T-cell (primary cell): ENCODE measurements around the gene SAMD1. TPM values are rescaled to one million over a fixed set of nuclear protein-coding genes. Genes with fewer than 3 reads are reported as not detected.

ENCODE experiments used
- ATAC-seq, 4 experiments: fragments of 200-7000 bp in 3 of 4; fragments of 150-1000 bp in 1 of 4; cut with Tn5 transposase; replicated peaks in 1 of 4; 1 replicate in 3 of 4; 2 replicates in 1 of 4; pipeline ENCODE4 v1.10.0; 2021; ENCODE audit warnings: moderate library complexity in 3 of 4, mild to moderate bottlenecking in 2 of 4, moderate number of reproducible peaks in 1 of 4
- CTCF ChIA-PET, 2 donors: fragments of 300-600 bp; sonication (Branson Sonifier 250); formaldehyde crosslinking; loops; one replicate each; lab custom pipeline; 2022; ENCODE audit warnings: antibody characterized with exemption in 2 of 2; lab: Charles Lee
- POLR2A ChIA-PET, 2 donors: fragments of 300-600 bp; sonication (Branson Sonifier 250); formaldehyde crosslinking; loops; one replicate each; lab custom pipeline; 2022; ENCODE audit warnings: antibody characterized with exemption in 2 of 2; lab: Charles Lee
- DNase-seq, 35 experiments: peaks; one replicate each; pipeline versions ENCODE4 v3.0.0 to v3.0.0-alpha.2; 2013 to 2023
- H3K27ac ChIP-seq: one replicate; pipeline ENCODE4 v1.5.1; 2013; ENCODE audit warnings: low read length
- H3K27me3 ChIP-seq, 2 experiments: replicated peaks in 1 of 2; 1 replicate in 1 of 2; 2 replicates in 1 of 2; pipeline versions ENCODE4 v1.6.1 to v1.7.0; 2013; ENCODE audit warnings: low read length in 1 of 2, mixed read lengths in 1 of 2; ENCODE audit not compliant: control insufficient read depth in 2 of 2, insufficient read depth in 2 of 2; ENCODE audit errors: extremely low read depth in 1 of 2
- H3K36me3 ChIP-seq, 2 donors: 1 replicate in 1 of 2; 2 replicates in 1 of 2; pipeline versions ENCODE4 v1.6.1 to v1.7.0; 2013; ENCODE audit warnings: low read length in 1 of 2; ENCODE audit not compliant: control insufficient read depth in 2 of 2, insufficient read depth in 1 of 2; ENCODE audit errors: extremely low read depth in 1 of 2
- H3K4me1 ChIP-seq, 2 experiments: 1 replicate in 1 of 2; 2 replicates in 1 of 2; pipeline versions ENCODE4 v1.6.1 to v1.7.0; 2013; ENCODE audit warnings: low read length in 2 of 2, mixed read lengths in 1 of 2; ENCODE audit not compliant: insufficient read depth in 2 of 2, control insufficient read depth in 1 of 2; ENCODE audit errors: extremely low read depth in 1 of 2
- H3K4me3 ChIP-seq, 2 donors: 1 replicate in 1 of 2; 2 replicates in 1 of 2; pipeline versions ENCODE4 v1.5.1 to v1.7.0; 2013; ENCODE audit warnings: mild to moderate bottlenecking in 2 of 2, low read length in 1 of 2, moderate library complexity in 1 of 2; ENCODE audit not compliant: control insufficient read depth in 1 of 2; ENCODE audit errors: extremely low read depth in 1 of 2
- H3K9me3 ChIP-seq: 2 replicates; pipeline ENCODE4 v1.7.0; 2013
- H3K27ac Mint-ChIP-seq, 2 donors: one replicate each; pipeline ENCODE4 v1.8.0; 2020 to 2021; ENCODE audit warnings: mild to moderate bottlenecking in 2 of 2, mixed read lengths in 2 of 2
- H3K27me3 Mint-ChIP-seq, 2 donors: one replicate each; pipeline ENCODE4 v1.8.0; 2021 to 2022; ENCODE audit warnings: mixed read lengths in 2 of 2
- H3K36me3 Mint-ChIP-seq: one replicate; pipeline ENCODE4 v1.8.0; 2021; ENCODE audit warnings: mixed read lengths
- H3K4me1 Mint-ChIP-seq, 3 donors: one replicate each; pipeline ENCODE4 v1.8.0; 2020 to 2022; ENCODE audit warnings: mixed read lengths in 3 of 3, mild to moderate bottlenecking in 1 of 3
- H3K4me3 Mint-ChIP-seq, 3 donors: one replicate each; pipeline ENCODE4 v1.8.0; 2020 to 2022; ENCODE audit warnings: mild to moderate bottlenecking in 3 of 3, mixed read lengths in 3 of 3, moderate library complexity in 3 of 3
- H3K9me3 Mint-ChIP-seq, 3 donors: one replicate each; pipeline ENCODE4 v1.8.0; 2020 to 2022; ENCODE audit warnings: mixed read lengths in 3 of 3
- WGBS: methylation state at CpG from one replicate; pipeline ENCODE4 v1.1.5; 2013; ENCODE audit warnings: missing lambda C conversion rate; ENCODE audit not compliant: insufficient coverage; 5-methylcytosine and 5-hydroxymethylcytosine counted together
- total RNA-seq, 35 experiments: library from RNA in 6 of 35; stranded (reverse) in 6 of 35; fragments of 120-200 nt in 1 of 35; gene quantifications; one replicate each; pipeline versions ENCODE4 v1.2.1 to v1.2.4 and lab custom pipeline; 2013 to 2026

SAMD1 gene
- total RNA-seq, 5 donors from 2014 or later (not counting 1 experiment from before 2014, with no cell fraction given), result 38.9 to 75.0 (median 59.2) TPM

DNA sequence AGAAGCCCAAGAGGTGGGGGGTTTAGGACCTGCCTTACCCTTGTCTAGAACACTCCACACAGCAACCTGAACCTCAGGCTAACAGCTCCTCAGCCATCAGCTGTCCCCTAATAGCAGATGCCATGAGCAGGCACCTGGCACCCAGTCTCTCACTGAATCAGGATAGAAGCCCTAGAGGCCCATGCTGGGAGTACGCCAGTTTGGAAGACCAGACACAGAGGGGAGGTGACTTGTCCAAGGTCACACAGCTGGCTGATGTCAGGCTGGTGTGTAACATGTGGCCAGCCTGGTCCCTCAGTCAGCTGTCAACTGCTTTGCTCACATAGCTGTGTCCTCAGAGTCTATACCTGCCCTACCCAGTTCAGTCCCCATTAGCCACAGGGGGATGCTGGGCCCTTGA, 12.8 kb upstream of the SAMD1 start:
- POLR2A ChIA-PET, result no interaction called here
- H3K4me1 Mint-ChIP-seq, result no peaks in the 10 kb centered on the region
- Histone ChIP-seq H3K27me3 (no peaks in the 10 kb centered on the region), H3K4me3 (no peak overlapping the region), H3K27ac (no peak overlapping the region), H3K36me3 (peaks cover 20 to 45% of the 10 kb centered on the region in 2 donors), H3K4me1 (no peaks in the 10 kb centered on the region), H3K9me3 (no peaks in the 10 kb centered on the region)
- CTCF ChIA-PET, result interaction anchor here (0.6 to 0.9 kb wide), 2 partner anchors 45 to 53 kb away, joined by 4 to 8 read pairs; no protein-coding TSS in a partner anchor
- 100% methylated on average over 1 of the region's 1 CpG for WGBS
- peaks cover 13% of the 10 kb centered on the region for H3K36me3 Mint-ChIP-seq
- ATAC-seq (no peak), DNase-seq (no peak)
- no peak overlapping the region for H3K27ac Mint-ChIP-seq
- no peak overlapping the region for H3K4me3 Mint-ChIP-seq
- no peaks in the 10 kb centered on the region for H3K9me3 Mint-ChIP-seq
- no peaks in the 10 kb centered on the region for H3K27me3 Mint-ChIP-seq

DNA sequence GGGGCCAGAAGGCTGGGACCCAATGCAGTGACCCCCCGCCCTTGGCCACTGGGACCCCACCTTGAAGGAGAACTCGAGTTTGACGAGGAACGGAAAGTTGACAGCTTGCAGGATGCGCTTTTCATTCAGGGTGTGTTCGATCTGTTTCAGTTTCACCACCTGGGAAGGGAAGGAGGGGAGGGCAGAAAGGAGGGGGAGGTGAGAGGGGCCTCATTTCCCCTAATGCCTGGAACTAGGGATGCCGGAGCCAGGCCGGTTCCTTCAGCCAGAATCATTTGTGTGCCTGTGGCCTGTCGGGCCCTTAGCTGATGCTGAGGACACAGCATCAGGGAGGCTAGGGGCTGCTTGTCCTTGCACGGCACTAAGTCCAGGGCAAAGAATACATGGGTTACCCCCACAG, 12.2 kb upstream of the SAMD1 start:
- no peaks in the 10 kb centered on the region for H3K9me3 Mint-ChIP-seq
- H3K27ac Mint-ChIP-seq, result no peak overlapping the region
- no peaks in the 10 kb centered on the region for H3K27me3 ChIP-seq
- POLR2A ChIA-PET, result no interaction called here
- H3K4me1 ChIP-seq, result no peaks in the 10 kb centered on the region
- no peaks in the 10 kb centered on the region for H3K4me1 Mint-ChIP-seq
- H3K36me3 Mint-ChIP-seq, result peaks cover 17% of the 10 kb centered on the region
- WGBS, result 83% methylated on average over 10 of the region's 10 CpGs
- no peak overlapping the region for H3K4me3 Mint-ChIP-seq
- H3K27me3 Mint-ChIP-seq, result no peaks in the 10 kb centered on the region
- H3K36me3 ChIP-seq, result peaks cover 20 to 50% of the 10 kb centered on the region in 2 donors
- ATAC-seq (no peak), DNase-seq (no peak)
- H3K4me3 ChIP-seq, result no peak overlapping the region
- CTCF ChIA-PET, result interaction anchor here in 1 of 2 donors (0.9 kb wide), 1 partner anchor 45 kb away, joined by 4 read pairs; no protein-coding TSS in a partner anchor
- H3K9me3 ChIP-seq, result no peaks in the 10 kb centered on the region
- no peak overlapping the region for H3K27ac ChIP-seq

DNA sequence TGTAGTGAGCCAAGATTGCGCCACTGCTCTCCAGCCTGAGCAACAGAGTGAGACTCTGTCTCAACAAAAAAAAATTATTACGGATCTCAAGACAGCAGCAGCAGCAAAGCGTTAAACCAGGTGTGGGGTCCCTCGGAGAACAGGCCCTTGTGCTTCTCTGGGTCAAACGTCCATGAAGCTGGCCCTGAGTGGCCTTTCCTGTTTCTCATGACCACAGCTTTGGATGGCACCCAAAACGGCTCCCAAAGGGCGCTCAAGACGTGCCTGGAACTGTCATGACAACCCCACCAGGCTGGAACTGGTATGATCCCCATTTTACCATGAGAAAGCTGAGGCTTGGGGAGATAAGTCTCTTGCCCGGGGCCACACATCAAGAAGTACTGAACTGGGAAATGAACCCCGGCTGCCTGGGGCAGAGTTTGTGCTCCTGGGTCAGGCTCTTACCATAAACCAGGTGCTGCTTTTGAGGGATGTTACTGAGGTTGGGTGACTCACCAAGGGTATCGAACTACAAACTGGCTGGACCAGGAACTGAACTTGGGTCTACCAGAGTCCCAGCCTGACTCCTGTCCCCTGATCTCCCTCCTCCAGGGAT, 11.6 kb upstream of the SAMD1 start:
- H3K27ac ChIP-seq, result no peak overlapping the region
- Mint-ChIP-seq H3K27me3 (no peaks in the 10 kb centered on the region), H3K36me3 (peaks cover 19% of the 10 kb centered on the region), H3K4me3 (no peak overlapping the region), H3K9me3 (no peaks in the 10 kb centered on the region), H3K4me1 (no peaks in the 10 kb centered on the region), H3K27ac (no peak overlapping the region)
- ChIA-PET POLR2A (no interaction called here), CTCF (no interaction called here)
- H3K9me3 ChIP-seq, result no peaks in the 10 kb centered on the region
- no peak for ATAC-seq
- WGBS, result 96% methylated on average over 10 of the region's 11 CpGs
- H3K4me3 ChIP-seq, result no peak overlapping the region
- H3K36me3 ChIP-seq, result peaks cover 21 to 50% of the 10 kb centered on the region in 2 donors
- DNase-seq, result no peak
- H3K4me1 ChIP-seq, result no peaks in the 10 kb centered on the region
- no peaks in the 10 kb centered on the region for H3K27me3 ChIP-seq

DNA sequence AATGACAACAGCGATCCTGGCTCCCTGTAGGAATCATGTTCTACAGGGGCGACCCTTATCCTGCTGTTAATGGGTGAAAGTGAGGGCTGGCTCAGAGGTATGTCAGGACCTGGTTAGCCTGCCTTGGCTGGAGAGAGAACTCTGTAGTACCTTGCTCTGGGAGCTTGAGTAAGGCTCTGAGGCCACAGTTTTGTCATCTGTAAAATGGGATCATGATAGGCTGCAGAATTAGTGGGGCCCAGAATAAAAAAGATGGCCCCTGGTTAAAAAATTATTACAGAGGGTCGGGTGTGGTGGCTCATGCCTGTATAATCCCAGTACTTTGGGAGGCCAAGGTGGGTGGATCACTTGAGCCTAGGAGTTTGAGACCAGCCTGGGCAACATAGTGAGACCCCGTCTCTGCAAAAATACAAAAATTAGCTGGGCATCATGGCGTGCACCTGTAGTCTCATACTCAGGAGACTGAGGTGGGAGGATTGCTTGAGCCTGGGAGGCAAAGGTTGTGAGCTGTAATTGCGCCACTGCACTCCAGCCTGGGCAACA, 10.5 kb upstream of the SAMD1 start:
- Histone ChIP-seq H3K9me3 (no peaks in the 10 kb centered on the region), H3K27me3 (no peaks in the 10 kb centered on the region), H3K4me3 (no peak overlapping the region), H3K4me1 (no peaks in the 10 kb centered on the region), H3K36me3 (peaks cover 25 to 54% of the 10 kb centered on the region in 2 donors), H3K27ac (no peak overlapping the region)
- no peak for ATAC-seq
- H3K9me3 Mint-ChIP-seq, result no peaks in the 10 kb centered on the region
- H3K36me3 Mint-ChIP-seq, result peaks cover 24% of the 10 kb centered on the region
- H3K27me3 Mint-ChIP-seq, result no peaks in the 10 kb centered on the region
- DNase-seq, result no peak
- no peaks in the 10 kb centered on the region for H3K4me1 Mint-ChIP-seq
- ChIA-PET CTCF (no interaction called here), POLR2A (no interaction called here)
- WGBS, result 100% methylated on average over 3 of the region's 6 CpGs
- H3K27ac Mint-ChIP-seq, result no peak overlapping the region
- H3K4me3 Mint-ChIP-seq, result no peak overlapping the region

DNA sequence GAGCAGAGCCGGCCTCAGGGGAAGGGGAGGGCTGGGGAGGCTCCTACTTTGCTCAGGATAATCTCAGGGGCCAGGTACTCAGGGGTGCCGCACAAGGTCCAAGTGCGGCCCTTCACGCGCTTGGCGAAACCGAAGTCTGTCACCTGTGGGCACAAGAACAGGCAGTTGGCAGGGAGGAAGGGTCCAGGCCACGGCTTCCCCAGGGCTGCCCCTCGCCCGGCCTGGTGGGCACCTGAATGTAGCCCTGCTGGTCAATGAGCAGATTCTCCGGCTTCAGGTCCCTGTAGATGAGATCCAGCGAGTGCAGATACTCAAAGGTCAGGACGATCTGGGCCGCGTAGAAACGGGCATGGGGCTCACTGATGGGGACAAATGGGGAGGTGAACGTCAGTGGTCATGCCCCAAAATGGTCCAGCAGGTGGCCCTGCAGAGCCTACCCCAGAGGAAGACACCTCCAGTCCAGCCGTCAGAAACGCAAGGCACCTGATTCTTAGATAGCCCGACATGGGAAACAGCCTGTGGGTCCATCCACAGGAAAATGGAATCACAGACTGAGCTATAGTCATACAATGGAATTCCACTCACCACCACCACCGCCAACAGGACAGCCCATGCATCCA, 7.1 kb upstream of the SAMD1 start:
- no peaks in the 10 kb centered on the region for H3K4me1 ChIP-seq
- Mint-ChIP-seq H3K4me3 (no peak overlapping the region), H3K9me3 (peaks cover 0 to 7% (median 0%) of the 10 kb centered on the region in 3 donors), H3K27me3 (no peaks in the 10 kb centered on the region), H3K36me3 (peaks cover 15% of the 10 kb centered on the region), H3K4me1 (peaks cover 0 to 7% (median 2%) of the 10 kb centered on the region in 3 donors), H3K27ac (no peak overlapping the region)
- no peak for DNase-seq
- no peak overlapping the region for H3K27ac ChIP-seq
- ATAC-seq, result no peak
- CTCF ChIA-PET, result no interaction called here
- no peak overlapping the region for H3K4me3 ChIP-seq
- peaks cover 21 to 38% of the 10 kb centered on the region in 2 donors for H3K36me3 ChIP-seq
- POLR2A ChIA-PET, result no interaction called here
- H3K27me3 ChIP-seq, result no peaks in the 10 kb centered on the region
- WGBS, result 95% methylated on average over 20 of the region's 21 CpGs
- no peaks in the 10 kb centered on the region for H3K9me3 ChIP-seq

DNA sequence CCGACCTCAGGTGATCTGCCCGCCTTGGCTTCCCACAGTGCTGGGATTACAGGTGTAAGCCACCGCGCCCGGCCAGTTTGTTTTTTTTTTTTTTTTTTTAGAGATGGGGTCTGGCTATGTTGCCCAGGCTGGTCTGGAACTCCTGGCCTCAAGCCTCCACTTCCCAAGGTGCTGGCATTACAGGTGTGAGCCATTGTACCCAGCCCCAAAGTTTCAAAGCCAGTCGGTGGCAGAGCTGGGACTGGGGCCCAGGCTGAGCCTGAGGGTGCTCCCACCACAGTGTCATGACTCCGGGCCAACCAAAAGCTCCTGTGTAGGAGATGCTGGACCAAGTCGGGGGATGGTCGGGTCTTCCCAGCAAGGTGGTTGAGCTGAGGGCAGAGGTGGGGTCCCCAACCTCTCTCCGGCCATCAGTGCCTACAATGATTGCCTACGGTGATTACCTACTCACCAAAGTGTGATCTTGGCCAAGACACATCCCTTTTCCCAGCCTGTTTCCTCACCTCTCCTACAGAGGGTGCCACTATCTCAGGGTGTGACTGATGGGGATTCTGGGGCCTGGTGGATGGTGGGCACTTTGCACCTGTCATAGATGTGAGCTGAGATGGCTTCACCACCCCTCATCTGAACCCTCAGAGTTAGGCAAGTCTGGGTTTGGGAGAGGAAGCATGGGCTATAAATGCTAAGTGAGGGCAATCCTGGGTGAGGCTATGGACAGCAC, 5.9 kb upstream of the SAMD1 start:
- peaks cover 9 to 15% (median 10%) of the 10 kb centered on the region in 3 donors for H3K4me1 Mint-ChIP-seq
- 96% methylated on average over 5 of the region's 11 CpGs for WGBS
- DNase-seq (no peak), ATAC-seq (no peak)
- peaks cover 0 to 7% (median 0%) of the 10 kb centered on the region in 3 donors for H3K9me3 Mint-ChIP-seq
- Histone ChIP-seq H3K4me3 (no peak overlapping the region), H3K4me1 (peaks cover 0 to 11% of the 10 kb centered on the region in 2 experiments), H3K27ac (no peak overlapping the region), H3K27me3 (no peaks in the 10 kb centered on the region), H3K36me3 (peaks cover 13 to 32% of the 10 kb centered on the region in 2 donors), H3K9me3 (no peaks in the 10 kb centered on the region)
- H3K27ac Mint-ChIP-seq, result no peak overlapping the region
- peaks cover 0 to under 1% of the 10 kb centered on the region in 2 donors for H3K27me3 Mint-ChIP-seq
- POLR2A ChIA-PET, result interaction anchor here in 1 of 2 donors (0.7 kb wide), 1 partner anchor 65 kb away, joined by 7 read pairs; the partner anchor contains the start of gene IL27RA
- no peak overlapping the region for H3K4me3 Mint-ChIP-seq
- H3K36me3 Mint-ChIP-seq, result peaks cover 15% of the 10 kb centered on the region
- CTCF ChIA-PET, result interaction anchor here in 1 of 2 donors (0.6 kb wide), 1 partner anchor 1291 kb away, joined by 3 read pairs; no protein-coding TSS in a partner anchor
